Measurements from ENCODE around the gene CCND1. TPM values are rescaled to one million over a fixed set of nuclear protein-coding genes. Genes with fewer than 3 reads are reported as not detected.

The CCND1 gene
- 0.20 and 0.22 TPM in 2 replicates for total RNA-seq

GRCh38 chr11:69640995-69641581 lies at the start of gene CCND1:
Gene CCND1 (plus strand): TSS chr11:69641156. CDS start chr11:69641314, 158 bp downstream.
- intact Hi-C loops (cut with micrococcal nuclease) = loop anchor here (2.0 to 5.0 kb wide), 2 partner anchors 61 to 178 kb away; partner anchors contain the start of genes FGF19 and FGF3

GRCh38 chr11:69592986-69593650 lies 47.8 kb upstream of the CCND1 start:
- intact Hi-C loops (cut with micrococcal nuclease) = no loop called here

GRCh38 chr11:69593851-69594250 lies 47.1 kb upstream of the CCND1 start:
- intact Hi-C loops (cut with micrococcal nuclease) = no loop called here

- intact Hi-C loops (cut with micrococcal nuclease) = no loop called here
Measured at GRCh38 chr11:69594481-69594880, 46.5 kb upstream of the CCND1 start.

GRCh38 chr11:69595805-69596665 lies 44.9 kb upstream of the CCND1 start:
- intact Hi-C loops (cut with micrococcal nuclease) = no loop called here

GRCh38 chr11:69598147-69598546 lies 42.8 kb upstream of the CCND1 start:
- intact Hi-C loops (cut with micrococcal nuclease) = no loop called here

GRCh38 chr11:69599502-69599901 lies 41.5 kb upstream of the CCND1 start:
- intact Hi-C loops (cut with micrococcal nuclease) = no loop called here

- intact Hi-C loops (cut with micrococcal nuclease) = no loop called here
Measured at GRCh38 chr11:69600001-69600400, 41.0 kb upstream of the CCND1 start.

- intact Hi-C loops (cut with micrococcal nuclease) = no loop called here
Measured at GRCh38 chr11:69601011-69601975, 39.7 kb upstream of the CCND1 start.

GRCh38 chr11:69603111-69603836 lies 37.7 kb upstream of the CCND1 start:
- intact Hi-C loops (cut with micrococcal nuclease) = no loop called here

- intact Hi-C loops (cut with micrococcal nuclease) = no loop called here
Measured at GRCh38 chr11:69604055-69604454, 36.9 kb upstream of the CCND1 start.

- intact Hi-C loops (cut with micrococcal nuclease) = no loop called here
Measured at GRCh38 chr11:69605737-69606526, 35.0 kb upstream of the CCND1 start.

GRCh38 chr11:69609351-69609750 lies 31.6 kb upstream of the CCND1 start:
- intact Hi-C loops (cut with micrococcal nuclease) = no loop called here

GRCh38 chr11:69611548-69612526 lies 29.1 kb upstream of the CCND1 start:
- intact Hi-C loops (cut with micrococcal nuclease) = no loop called here

GRCh38 chr11:69613594-69613993 lies 27.4 kb upstream of the CCND1 start:
- intact Hi-C loops (cut with micrococcal nuclease) = no loop called here

- intact Hi-C loops (cut with micrococcal nuclease) = no loop called here
Measured at GRCh38 chr11:69614085-69614484, 26.9 kb upstream of the CCND1 start.

GRCh38 chr11:69615545-69616278 lies 25.2 kb upstream of the CCND1 start:
- intact Hi-C loops (cut with micrococcal nuclease) = no loop called here

GRCh38 chr11:69617220-69617619 lies 23.7 kb upstream of the CCND1 start:
- intact Hi-C loops (cut with micrococcal nuclease) = no loop called here

Data from T-helper 1 cell treated with Interleukin-12 subunit alpha and Interleukin-12 subunit beta and Interleukin-4 antibody, amounts not matched to agents 30 ng/mL and 1 ng/mL, for 36 hours (primary cell).